ENCODE data around the gene GH1.
"Not testable (repeated sequence)": the region's sequence is repeated elsewhere in the genome, so short reads cannot be mapped to it uniquely, and the experiment has no call there.

Gene GH1

DNA sequence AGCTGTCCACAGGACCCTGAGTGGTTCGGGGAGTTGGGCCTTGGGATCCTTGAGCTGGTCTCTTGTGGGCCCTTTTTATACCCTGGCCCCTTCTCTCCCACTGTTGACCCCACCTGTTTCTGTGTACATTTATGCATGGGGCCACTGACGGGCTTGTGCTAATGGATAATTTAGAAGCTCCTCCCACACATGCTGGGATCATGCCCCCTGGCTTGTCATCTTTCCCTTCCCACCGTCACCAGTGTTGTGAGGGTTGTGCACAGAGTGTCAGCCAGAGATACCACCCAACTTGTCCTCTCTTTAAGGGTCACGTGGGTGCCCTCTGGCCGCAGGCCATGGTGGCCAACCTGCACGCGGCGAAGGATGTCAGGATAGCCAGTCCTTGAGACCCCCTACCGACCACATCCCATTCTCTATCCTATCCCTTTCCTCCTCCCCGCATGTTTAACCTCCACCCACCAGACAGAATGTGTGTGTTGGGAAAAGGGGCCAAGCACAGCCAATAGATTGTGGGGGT is at the start of gene GH1:
Gene GH1 (minus strand): TSS at position 51 of the 517 bp plus-strand sequence. CDS start 63 bp downstream, outside the sequence.
- DNase-seq, result not testable (repeated sequence)

DNA sequence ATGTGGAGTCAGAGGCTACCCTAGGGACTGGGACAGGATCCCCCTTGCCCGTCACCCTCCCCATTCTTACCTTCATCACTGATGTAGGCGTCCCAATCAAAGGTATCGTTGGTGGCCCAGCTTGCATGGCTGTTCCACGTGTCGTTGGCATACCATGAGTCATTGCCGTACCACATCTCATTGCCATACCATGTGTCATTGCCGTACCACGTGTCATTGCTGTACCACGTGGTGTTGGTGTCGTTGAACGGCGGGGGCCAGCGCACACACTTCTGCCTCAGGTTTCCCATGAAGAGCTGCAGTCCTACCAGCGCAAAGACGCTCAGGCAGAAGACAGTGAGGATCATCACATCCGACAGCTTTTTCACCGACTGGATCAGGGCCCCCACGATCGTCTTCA is 49.3 kb upstream of the GH1 start:
- no peak for DNase-seq

DNA sequence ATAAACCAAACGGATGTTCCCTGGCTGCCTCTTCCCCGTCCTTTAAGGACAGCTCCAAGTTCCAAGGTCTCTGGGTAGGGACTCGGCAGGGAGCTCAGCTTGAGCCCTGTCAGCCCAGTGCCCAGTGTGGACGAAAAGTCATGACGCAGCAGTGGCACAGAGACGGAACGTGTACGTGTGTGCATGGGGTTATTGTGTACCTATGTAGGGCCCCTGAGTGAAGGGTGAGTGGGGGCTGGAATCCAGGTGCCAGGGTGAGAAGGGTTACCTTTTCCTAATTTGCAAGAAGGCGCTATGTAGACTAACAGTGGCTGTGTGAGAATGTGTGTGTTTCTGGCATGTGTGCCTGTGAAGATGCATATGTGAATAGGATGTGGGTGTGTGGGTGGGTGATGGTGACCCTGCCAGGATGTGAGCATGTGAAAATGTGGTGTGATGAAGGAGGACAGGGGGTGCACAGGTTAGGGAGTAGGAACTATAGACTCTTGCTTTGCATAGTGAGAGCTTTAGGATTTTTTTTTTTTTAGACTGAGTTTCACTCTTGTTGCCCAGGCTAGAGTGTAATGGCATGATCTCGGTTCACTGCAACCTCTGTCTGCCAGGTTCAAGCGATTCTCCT is 48.1 kb upstream of the GH1 start:
- no peak for DNase-seq

DNA sequence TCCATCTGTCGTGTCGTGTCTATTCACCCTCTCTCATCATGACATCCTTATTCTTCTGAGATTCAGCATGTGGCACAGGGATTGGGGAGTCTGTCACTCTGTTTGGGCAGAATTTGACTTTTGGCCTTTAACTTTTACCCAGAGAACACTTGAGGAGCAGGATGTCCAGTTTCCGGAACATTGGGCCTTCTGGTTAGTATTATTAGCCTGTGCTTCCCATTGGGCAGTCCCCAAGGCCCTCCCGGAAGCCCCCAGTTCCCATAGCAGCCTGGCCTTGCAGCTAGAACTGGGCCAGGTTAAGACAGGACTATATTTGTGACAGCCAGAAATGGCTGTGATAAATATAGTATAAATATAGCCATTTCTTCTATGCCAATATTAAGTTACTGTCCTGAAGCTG is 44.5 kb upstream of the GH1 start:
- DNase-seq, result no peak

DNA sequence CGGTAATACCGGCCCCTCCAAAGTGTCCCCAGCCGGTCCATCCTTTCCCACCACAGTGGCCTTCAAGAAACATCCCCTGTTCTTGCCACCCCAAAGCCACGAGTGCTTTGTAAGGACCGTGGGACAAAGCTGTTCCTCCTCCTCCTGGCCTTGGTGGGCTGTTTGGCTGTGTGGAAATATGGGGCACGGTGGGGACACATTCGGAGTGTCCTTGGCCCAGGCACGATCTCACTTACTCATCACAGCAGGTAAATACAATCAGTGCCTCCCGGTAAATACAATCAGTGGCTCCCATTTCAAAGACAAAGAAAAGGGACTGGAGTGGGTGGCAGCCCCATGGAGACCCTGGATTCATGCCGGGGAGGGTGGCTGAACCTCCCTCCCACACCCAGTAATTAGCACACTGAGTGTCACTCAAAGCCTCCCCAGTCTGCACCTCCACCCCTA is 43.7 kb upstream of the GH1 start:
- no peak for DNase-seq

DNA sequence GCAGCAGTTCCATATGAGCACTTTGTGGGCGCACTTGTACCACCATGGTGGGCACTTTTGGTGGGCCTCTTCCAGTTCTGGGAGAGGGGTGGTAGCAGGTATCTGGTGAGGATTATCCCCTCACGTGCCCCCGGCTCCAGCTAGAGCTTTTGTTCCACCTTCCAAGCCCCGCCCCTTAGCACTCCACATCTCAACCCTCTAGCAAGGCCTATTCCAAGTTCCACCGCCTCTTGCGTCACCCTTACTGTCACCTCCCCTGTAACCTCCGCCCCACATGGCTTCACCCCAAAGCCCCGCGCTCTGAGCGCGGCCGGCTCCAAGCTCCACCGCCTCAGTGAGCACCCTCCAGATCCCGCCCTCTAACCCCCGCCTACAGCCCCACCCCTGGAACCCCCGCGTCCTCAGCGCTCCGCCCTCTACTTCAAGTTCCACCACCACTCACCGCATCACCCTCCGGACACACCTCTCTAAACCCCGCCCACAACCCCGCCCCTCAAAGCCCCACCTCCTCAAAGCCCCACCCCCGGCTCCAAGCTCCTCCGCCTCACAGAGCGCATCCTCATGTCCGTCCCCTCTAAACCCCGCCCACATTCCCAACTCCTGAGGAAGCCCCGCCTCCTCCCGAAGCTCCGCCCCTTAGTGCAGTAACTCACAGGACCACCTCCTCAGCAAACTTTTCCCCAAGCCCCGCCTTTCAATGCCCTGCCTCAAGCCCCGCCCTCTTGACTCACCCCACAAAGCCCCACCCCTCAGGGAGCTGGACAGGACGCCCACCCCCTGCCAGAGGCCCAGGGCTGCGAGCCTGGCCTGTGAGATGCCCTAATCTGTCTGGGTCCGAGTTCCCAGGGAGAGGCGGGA is 42.9 kb upstream of the GH1 start:
- no peak for DNase-seq

DNA sequence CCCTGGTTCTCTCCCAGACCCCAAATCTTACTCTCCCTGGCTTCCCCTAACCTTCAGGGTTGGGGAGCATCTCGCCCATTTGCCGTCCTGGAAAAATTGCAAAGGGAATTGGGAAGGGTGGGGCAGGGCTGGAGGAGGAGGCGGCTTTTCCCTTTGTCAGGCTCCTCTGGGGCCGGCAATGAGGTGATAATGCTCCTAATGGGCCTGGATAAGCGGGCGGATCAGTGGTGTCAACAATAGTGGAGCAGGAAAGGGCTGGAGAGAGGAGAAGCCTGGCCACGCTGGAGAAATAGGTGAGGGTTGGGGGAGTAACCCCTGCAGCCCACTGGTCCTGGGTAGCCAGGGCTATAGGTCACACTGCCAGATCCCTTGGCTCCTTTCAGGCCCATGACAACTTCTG is 41.8 kb upstream of the GH1 start:
- no peak for DNase-seq

DNA sequence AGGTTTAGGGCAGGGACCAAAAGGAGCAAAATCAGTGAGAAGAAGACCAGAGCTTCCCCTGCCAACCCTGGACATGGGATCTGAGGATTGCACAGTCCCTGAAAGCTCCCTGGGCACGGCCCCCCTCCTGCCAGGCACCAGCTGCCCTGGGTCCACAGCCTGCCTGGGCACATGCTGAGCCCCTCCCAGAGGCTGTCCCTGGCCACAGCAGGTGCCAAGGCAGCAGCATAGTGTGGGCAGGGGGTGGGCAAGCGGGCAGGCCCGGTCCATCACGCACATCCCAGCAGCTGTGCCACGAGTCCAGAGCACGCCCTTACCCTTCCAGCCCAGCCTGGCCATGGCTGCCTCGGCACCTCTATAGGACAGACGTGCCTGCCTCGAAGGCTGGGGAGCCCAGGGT is 41.4 kb upstream of the GH1 start:
- DNase-seq, result no peak

DNA sequence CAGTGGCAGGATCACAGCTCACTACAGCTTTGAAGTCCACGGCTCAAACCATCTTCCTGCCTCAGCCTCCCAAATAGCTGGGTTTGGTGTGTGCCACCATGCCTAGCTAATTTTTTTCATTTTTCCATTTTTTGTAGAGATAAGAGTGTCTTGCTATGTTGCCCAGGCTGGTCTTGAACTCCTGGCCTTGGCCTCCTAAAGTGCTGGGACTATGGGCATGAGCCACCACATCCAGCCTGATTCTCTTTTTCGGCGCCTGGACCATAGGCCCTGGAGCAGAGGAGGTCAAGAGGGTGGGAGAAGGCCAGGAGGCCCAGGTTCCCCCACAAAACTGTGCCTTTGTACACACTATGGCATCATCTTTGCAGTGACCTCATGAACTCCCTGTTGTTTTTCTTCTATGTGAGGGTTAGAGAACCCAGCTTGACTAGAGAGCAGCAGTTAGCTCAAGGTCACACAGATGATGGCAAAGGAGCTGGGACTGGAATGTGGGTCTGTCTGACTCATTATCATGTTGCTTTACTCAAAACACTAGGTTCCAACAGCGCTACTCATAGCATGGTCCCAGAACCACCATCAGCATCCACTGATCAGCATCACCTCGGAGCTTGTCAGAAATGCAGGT is 37.8 kb upstream of the GH1 start:
- DNase-seq, result no peak

DNA sequence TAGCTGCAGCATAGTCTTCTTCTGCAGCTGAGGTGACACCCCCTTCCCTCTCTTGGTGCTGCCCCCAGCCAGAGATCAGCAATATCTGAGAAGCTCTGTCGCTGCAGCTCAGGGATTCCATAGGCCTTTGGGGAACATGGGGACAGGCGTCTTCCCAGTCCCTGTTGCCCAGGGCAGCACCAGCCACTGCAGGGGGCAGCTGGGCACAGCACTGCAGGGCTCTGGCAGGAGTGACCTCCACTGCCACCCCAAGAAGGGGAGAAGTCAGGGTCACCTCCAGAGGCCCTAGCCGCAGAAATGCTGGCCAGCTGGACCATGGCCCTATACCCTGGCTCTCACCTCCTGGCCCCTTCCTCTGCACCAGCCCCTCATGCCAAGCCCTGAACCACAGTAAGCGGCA is 37.2 kb upstream of the GH1 start:
- no peak for DNase-seq

DNA sequence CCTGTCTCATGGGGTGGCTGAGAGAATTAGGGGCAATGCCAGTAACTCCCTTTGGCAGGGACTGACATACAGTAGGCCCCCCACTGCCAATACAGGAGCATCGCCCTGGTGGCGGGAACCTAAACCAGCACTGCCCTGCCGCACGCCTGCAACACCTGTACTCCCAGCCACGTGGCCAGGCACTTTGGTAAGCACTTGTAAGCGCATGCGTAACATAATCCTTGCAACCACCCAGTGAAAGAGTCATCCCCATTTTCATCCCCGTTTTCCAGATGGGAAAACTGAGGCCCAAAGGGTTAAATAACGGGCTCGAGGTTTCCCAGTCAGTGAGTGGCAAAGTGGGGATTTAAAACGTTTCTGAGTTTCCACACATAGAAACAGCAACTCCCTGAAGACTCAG is 36.6 kb upstream of the GH1 start:
- no peak for DNase-seq

DNA sequence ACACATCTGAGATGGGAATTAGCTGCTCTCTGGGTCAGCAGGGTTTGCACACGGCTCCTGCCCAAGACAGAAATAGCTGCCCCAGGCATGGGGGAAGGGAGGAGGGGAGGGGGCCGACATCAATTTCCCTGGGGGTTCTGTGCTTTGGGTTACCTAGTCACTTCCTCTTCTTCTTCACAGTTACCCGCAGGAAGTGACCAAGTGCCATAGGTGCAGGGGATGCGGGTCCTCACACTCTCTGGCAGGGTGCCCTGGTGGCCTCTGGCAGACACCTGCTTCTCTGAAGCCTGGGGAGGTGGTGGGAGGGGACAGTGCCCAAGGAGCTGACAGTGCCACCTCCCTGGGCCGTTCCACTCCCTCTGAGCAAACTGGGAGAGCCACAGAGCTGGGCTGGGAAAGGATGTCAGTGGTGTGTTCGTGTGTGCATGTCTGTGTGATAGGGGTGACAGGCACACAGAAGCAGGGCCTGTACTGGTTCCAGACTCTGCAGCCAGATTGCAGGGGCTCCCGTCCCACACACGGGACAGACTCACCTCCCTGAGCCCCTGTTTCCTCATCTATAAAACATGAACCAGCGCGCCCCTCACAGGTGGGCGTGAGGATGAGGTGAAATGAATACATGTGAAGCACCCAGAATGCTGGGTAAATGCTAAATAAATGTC is 35.9 kb upstream of the GH1 start:
- DNase-seq, result no peak

DNA sequence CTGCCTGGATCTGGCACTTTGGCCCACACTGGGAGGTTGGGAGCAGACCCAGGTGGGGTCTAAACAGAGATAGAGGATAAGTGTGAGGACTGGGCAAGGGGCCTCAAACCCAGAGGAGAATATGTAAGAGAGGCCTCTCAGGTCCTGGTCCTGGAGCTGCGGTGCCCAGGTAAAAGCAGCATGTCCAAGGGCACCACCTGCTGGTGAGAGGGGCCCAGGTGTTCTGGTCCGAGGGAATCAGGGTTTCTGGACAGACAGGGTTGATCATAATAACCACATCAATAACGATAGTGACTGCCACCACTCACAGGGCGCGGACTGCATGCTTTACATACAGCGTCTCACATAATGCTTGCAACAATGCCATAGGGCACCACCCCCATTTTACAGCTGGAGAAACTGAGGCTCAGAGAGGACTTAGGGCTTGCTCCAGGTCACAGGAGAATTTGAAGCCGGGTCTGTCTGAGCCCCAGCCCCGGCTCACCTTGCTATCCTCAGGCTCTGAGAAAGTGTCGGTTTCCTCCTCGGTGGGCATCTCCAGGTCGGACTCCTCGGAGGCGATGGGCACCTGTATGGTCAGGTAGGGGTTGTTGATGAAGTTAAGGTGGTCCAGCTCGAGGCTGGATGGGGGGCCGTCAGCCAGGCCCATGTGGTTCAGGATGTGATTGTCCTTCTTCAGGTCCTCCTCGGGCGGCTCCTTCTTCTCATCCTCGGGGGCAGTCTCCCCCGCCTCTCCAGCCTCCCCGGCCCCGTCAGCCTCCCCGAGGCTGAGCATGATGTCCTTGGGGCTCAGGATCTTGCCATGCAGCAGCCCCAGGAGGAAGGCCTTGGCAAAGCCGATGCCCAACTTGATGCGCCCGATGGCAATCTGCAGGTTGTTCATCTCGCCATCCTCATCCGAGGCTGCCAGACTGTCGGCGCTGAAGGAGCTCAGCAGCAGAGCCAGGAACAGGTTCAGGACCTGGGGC is 32.6 kb upstream of the GH1 start:
- no peak for DNase-seq

DNA sequence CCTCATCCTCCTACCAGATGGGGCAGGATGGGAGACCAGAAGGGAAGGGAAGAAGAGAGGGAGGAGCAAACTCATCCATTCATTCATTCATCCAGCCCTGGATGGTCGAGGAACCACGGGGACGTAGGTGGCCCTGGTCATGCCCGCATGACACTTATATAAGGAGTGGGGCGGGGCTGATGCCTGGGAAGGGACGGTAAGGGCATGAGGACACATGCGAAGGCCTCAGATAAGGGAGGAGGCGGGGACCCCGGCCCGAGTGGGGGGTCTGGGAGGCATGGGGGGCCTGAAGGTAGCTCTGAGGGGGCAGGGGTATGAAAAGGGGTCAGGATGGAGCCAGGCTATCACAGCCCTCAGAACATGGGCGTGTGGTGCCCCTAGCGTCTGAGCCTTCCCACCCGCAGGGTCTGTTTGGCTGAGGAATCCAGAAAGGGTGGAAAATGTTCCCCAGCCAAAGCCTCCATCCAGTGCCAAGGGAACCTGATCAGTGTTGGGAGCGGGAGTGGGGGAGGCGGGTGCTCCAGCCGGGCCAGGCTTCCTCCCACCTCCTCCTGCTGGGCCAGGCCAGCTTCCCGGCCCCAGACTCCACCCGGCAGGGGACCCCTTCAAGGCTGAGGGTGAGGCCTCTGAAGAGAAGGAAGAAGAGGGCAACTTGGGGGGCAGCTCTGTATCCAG is 31.1 kb upstream of the GH1 start:
- DNase-seq, result no peak

DNA sequence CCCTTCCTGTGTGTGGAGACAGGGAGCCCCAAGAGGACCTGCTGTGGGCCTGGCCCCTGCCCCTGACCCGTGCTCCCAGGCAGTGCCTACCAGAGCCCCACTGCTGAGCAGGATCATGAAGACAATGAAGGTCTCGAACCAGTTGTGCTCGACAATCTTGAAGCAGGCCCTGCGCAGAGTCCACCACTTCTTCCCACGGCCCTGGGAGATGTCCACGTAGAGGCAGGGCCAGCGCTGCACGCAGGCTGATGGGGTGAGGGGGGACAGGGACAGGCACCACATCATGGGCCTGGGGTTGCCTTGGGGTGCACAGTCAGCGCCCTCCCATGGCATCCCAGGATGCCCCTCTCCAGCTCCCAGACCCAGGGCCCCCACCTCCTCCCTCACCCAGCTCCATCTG is 29.9 kb upstream of the GH1 start:
- DNase-seq, result no peak

DNA sequence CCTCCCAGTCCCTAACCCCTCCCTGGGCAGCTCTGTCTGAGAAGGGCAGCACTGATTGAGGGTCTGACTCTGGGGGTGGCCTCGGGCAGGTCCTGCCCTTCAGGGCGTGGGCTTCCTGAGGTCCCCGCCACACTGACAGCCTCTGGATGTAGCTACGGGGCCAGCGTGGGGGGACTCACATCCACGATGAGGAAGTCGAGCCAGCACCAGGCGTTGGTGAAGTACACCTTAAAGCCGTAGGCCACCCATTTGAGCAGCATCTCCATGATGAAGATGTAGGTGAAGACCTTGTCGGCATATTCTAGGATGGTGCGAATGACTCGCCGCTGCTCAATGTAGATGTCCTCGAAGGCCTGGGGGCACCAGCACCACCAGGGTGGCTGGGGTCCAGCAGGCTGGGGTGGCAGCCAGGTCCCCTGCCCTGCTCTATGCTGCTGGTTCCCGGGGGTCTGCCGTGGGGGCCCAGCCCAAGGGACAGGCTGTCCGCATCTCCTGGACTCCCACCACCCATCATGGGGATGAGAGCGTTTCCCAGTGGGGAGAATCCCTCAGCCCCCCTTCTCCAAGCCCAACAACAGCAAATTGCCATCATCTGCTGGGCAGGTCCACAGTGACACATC is 29.2 kb upstream of the GH1 start:
- no peak for DNase-seq

DNA sequence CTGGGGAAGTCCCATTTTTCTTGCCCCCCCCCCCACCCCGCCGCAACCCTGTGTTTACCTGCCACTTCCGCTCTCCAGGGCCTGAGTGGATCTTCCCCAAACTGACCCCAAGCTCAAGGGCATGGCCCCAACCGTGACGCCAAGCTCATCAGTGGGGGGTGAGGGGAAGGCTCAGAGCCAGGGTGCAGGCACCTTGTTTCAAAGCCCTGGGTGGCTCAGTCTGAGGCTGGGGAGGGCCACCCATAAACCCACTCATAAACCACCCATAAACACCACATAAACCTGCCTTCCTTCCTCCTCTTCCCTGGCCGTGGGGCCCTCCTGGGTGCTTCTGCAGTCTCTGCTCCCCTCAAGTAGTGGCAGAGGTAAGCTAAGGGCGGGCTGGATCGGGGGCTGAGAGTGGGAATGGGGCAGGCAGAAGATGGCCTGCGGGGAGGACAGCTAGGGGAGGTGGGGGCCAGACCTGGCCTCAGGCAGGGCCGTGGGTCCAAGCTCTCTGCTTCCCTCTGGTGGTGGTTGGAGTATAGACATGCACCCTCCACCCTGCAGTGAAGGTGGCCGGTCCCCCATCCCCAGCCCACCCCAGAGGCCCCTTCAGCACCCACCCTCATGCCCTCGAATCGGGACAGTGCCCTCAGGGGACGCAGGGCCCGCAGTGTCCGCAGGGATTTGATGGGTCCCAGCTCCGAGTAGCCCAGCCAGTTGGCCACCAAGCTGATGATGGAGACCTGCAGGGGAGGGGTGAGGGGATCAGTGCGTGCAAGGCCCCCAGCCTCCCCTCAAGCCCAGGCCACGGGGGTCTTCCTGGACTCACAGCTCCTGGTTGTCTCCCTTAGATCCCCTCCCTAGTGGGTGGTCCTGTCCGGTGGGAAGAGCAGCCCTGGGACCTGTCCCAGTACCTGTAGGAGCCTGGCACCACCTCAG is 28.1 kb upstream of the GH1 start:
- no peak for DNase-seq

DNA sequence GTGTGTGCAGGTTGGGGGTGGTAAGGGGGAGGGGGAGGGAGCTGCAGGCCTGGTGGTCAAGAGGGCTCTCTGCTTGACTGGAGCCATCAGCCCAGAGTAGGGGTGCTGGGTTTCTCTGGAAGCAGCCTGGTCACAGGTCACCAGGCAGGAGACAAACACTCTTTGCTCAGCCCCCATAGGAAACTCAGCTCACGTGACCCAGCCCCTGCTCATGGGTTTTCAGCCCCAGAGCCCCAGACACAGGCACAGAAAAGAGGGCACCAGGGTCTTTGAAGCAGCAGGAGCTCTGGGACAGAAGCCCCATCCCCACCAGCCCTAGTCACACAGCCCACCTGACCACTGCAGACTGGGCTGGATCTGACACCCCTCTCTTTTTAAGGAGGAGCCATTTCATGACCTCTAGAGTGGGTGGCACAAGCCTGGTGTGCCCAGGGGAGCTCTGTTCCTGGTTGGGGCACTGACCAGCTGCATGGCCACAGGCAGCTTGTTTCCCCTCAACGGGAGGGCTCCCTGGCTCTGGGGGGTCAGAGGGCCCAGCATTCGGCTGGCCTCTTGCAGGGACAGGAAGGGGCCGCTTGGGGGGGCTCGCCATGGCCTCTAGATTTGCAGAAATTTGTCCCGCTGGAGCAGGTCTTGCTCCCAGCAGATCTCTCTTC is 27.3 kb upstream of the GH1 start:
- DNase-seq, result no peak

Measured in SW 1271 (cell line).